ENCODE measurements around the gene CCT8. TPM values are rescaled to one million over a fixed set of nuclear protein-coding genes. Genes with fewer than 3 reads are reported as not detected.

Gene CCT8
- total and polyA plus RNA-seq, 2 of the 4 experiments (the other 2 are of a cell fraction), result 172 to 192 TPM

- no peak overlapping the region for H4K8ac ChIP-seq (ENCODE audit: low read depth in 2 of 2, low read length in 2 of 2)
- H3K4me3 ChIP-seq (ENCODE audit: insufficient read depth, low read depth, low read length), result no peak overlapping the region
- H3K56ac ChIP-seq (ENCODE audit: extremely low read depth, insufficient read depth, low read length), result no peak overlapping the region
- no peak overlapping the region for H2BK120ac ChIP-seq (ENCODE audit: low read depth, low read length)
- no peak overlapping the region for H2AK9ac ChIP-seq (replicated peaks; ENCODE audit: low read depth, low read length, poor library complexity)
- no peak overlapping the region for H3K18ac ChIP-seq (ENCODE audit: low read depth, low read length)
- ChIA-PET POLR2A (ENCODE audit: unreplicated experiment) (no interaction called here), CTCF (no interaction called here)
- H2BK20ac ChIP-seq (ENCODE audit: low read depth, low read length), result no peak overlapping the region
- TF ChIP-seq RCOR1 (IDR thresholded peaks at IDR 0.05; ENCODE audit: insufficient replicate concordance, low read length) (no peak), CTCF (conservative IDR thresholded peaks at IDR 0.05; ENCODE audit: low read depth, low read length) (no peak), ELK1 (IDR thresholded peaks at IDR 0.05; ENCODE audit: borderline replicate concordance, low read depth, low read length) (no peak), CEBPB (IDR thresholded peaks at IDR 0.05; ENCODE audit: low read depth, low read length) (no peak), MAFK (IDR thresholded peaks at IDR 0.05; ENCODE audit: low read depth, low read length) (no peak), POLR2A (IDR thresholded peaks at IDR 0.05; ENCODE audit: low read depth, low read length) (no peak), BHLHE40 (IDR thresholded peaks at IDR 0.05; ENCODE audit: low read depth, low read length) (no peak), MAZ (IDR thresholded peaks at IDR 0.05; ENCODE audit: borderline replicate concordance, low read depth, low read length) (no peak), RAD21 (IDR thresholded peaks at IDR 0.05; ENCODE audit: low read length) (no peak), USF2 (IDR thresholded peaks at IDR 0.05; ENCODE audit: low read depth, low read length) (no peak), CHD1 (IDR thresholded peaks at IDR 0.05; ENCODE audit: low read depth, low read length) (no peak)
- H3K9me3 ChIP-seq (ENCODE audit: control insufficient read depth, insufficient read depth, low read length), result no peaks in the 10 kb centered on the region
- no peaks in the 10 kb centered on the region for H3K4me1 ChIP-seq (ENCODE audit: control insufficient read depth, insufficient read depth, low read length)
- dilution Hi-C loops (cut with HindIII; ENCODE audit: low sequenced_read_pairs, unreplicated experiment), result no loop called here
- H2BK5ac ChIP-seq (ENCODE audit: low read depth, low read length, poor library complexity, severe bottlenecking), result no peak overlapping the region
- peak; percentile 35 for DNase-seq
- H3K79me1 ChIP-seq (ENCODE audit: low read depth in 1 of 2, low read length in 2 of 2), result peaks cover 19 to 26% of the 10 kb centered on the region in 2 experiments
- H3K36me3 ChIP-seq (ENCODE audit: control insufficient read depth, insufficient read depth, low read length), result peaks cover 37% of the 10 kb centered on the region
- H2AK5ac ChIP-seq (ENCODE audit: low read depth, low read length), result no peak overlapping the region
- no peak overlapping the region for H3K4ac ChIP-seq (ENCODE audit: low read depth, low read length)
- H2BK15ac ChIP-seq (ENCODE audit: low read depth, low read length), result no peak overlapping the region
- WGBS, 2 experiments (ENCODE audit: extremely low coverage in 2 of 2, insufficient read length in 1 of 2), result 100% methylated on average over 1 of the region's 3 CpGs; no CpG with 5 or more reads in 1 of the 2 experiments
- no peak overlapping the region for H4K91ac ChIP-seq (ENCODE audit: insufficient read depth, low read depth, low read length)
- BruUV-seq (replicated peaks), result no TSS peak
- in situ Hi-C loops (cut with MboI; ENCODE audit: low sequenced_read_pairs), result loop anchor here (5.0 kb wide), 1 partner anchor 33 kb away; no protein-coding TSS in a partner anchor
- H3K23ac ChIP-seq (ENCODE audit: low read depth, low read length), result no peak overlapping the region
- no peak overlapping the region for H4K5ac ChIP-seq (ENCODE audit: low read depth, low read length)
- H3K14ac ChIP-seq (replicated peaks; ENCODE audit: low read depth, low read length), result no peak overlapping the region
- no peaks in the 10 kb centered on the region for H4K20me1 ChIP-seq (ENCODE audit: insufficient read depth, low read length)
- intact Hi-C loops (cut with micrococcal nuclease), result loop anchor here (5.0 kb wide), 1 partner anchor 33 kb away; no protein-coding TSS in a partner anchor
- H3K9ac ChIP-seq (ENCODE audit: low read depth, low read length), result no peak overlapping the region
- ATAC-seq (ENCODE audit: low read depth), result peak; percentile 60
- H3K27ac ChIP-seq (ENCODE audit: insufficient read depth, low read length), result no peak overlapping the region
- H3K9me1 ChIP-seq (ENCODE audit: insufficient read depth, low read length), result peaks cover 4% of the 10 kb centered on the region; the same call in 1 of the 2 replicates
- no peaks in the 10 kb centered on the region for H3K27me3 ChIP-seq (ENCODE audit: control insufficient read depth, insufficient read depth, low read length)
- H3K4me2 ChIP-seq (ENCODE audit: low read depth, low read length), result no peak overlapping the region
- no peak overlapping the region for H2AFZ ChIP-seq (replicated peaks; ENCODE audit: low read length, poor library complexity)
These were observed 39.6 kb downstream of the CCT8 start for GRCh38 chr21:29033871-29034270.

All from IMR-90 (cell line).